Common myeloid progenitor, CD34-positive (primary cell): ENCODE data around the gene ZNF148.

ENCODE experiments used
- CTCF ChIA-PET: fragments of 350-600 bp; sonication (Branson Sonifier 250); formaldehyde crosslinking; loops from one replicate; lab custom pipeline; 2021; ENCODE audit warnings: antibody characterized with exemption; lab: Charles Lee
- POLR2A ChIA-PET: fragments of 350-600 bp; sonication (Branson Sonifier 250); formaldehyde crosslinking; loops from one replicate; lab custom pipeline; 2021; ENCODE audit warnings: antibody characterized with exemption; lab: Charles Lee
- DNase-seq, 3 donors: peaks; one replicate each; pipeline versions ENCODE4 v3.0.0 to v3.0.0-alpha.2; 2013
- H3K27ac ChIP-seq, 2 experiments: 1 replicate in 1 of 2; 2 replicates in 1 of 2; pipeline ENCODE4 v1.7.0; 2013; ENCODE audit warnings: inconsistent platforms in 2 of 2, low read length in 2 of 2, mild to moderate bottlenecking in 2 of 2, low read depth in 1 of 2, moderate library complexity in 1 of 2; ENCODE audit not compliant: severe bottlenecking in 2 of 2, insufficient read depth in 1 of 2, poor library complexity in 1 of 2
- H3K27me3 ChIP-seq, 5 experiments: replicated peaks in 2 of 5; 1 replicate in 3 of 5; 2 replicates in 2 of 5; pipeline versions ENCODE4 v1.6.1 to v1.7.0; 2013; ENCODE audit warnings: low read length in 4 of 5, mild to moderate bottlenecking in 2 of 5, moderate library complexity in 2 of 5, inconsistent platforms in 1 of 5; ENCODE audit not compliant: insufficient read depth in 5 of 5, control insufficient read depth in 4 of 5
- H3K36me3 ChIP-seq, 4 experiments: 1 replicate in 2 of 4; 2 replicates in 2 of 4; pipeline versions ENCODE4 v1.6.1 to v1.7.0; 2013; ENCODE audit warnings: low read length in 3 of 4, control low read depth in 1 of 4, mild to moderate bottlenecking in 1 of 4; ENCODE audit not compliant: control insufficient read depth in 4 of 4, insufficient read depth in 4 of 4
- H3K4me1 ChIP-seq, 4 experiments: 1 replicate in 3 of 4; 2 replicates in 1 of 4; pipeline versions ENCODE4 v1.6.1 to v1.7.1; 2013; ENCODE audit warnings: low read length in 3 of 4, mild to moderate bottlenecking in 3 of 4, control low read depth in 1 of 4, inconsistent platforms in 1 of 4, moderate library complexity in 1 of 4; ENCODE audit not compliant: control insufficient read depth in 4 of 4, insufficient read depth in 4 of 4; ENCODE audit errors: control extremely low read depth in 1 of 4
- H3K4me3 ChIP-seq, 7 experiments: 1 replicate in 4 of 7; 2 replicates in 3 of 7; pipeline versions ENCODE4 v1.5.1 to v1.7.0; 2013; ENCODE audit warnings: mild to moderate bottlenecking in 7 of 7, low read length in 6 of 7, moderate library complexity in 6 of 7, inconsistent platforms in 2 of 7, low read depth in 2 of 7, control low read depth in 1 of 7; ENCODE audit not compliant: insufficient read depth in 4 of 7, control insufficient read depth in 1 of 7; ENCODE audit errors: extremely low read depth in 1 of 7
- H3K9me3 ChIP-seq, 5 experiments: 1 replicate in 4 of 5; 2 replicates in 1 of 5; pipeline versions ENCODE4 v1.6.1 to v1.7.1; 2013; ENCODE audit warnings: low read length in 4 of 5, mild to moderate bottlenecking in 2 of 5, inconsistent platforms in 1 of 5, low read depth in 1 of 5, moderate library complexity in 1 of 5; ENCODE audit not compliant: control insufficient read depth in 4 of 5, insufficient read depth in 2 of 5; ENCODE audit errors: control extremely low read depth in 1 of 5
- WGBS: methylation state at CpG from one replicate; pipeline ENCODE4 v1.1.5; 2013; ENCODE audit not compliant: insufficient coverage; 5-methylcytosine and 5-hydroxymethylcytosine counted together

ZNF148 gene

DNA sequence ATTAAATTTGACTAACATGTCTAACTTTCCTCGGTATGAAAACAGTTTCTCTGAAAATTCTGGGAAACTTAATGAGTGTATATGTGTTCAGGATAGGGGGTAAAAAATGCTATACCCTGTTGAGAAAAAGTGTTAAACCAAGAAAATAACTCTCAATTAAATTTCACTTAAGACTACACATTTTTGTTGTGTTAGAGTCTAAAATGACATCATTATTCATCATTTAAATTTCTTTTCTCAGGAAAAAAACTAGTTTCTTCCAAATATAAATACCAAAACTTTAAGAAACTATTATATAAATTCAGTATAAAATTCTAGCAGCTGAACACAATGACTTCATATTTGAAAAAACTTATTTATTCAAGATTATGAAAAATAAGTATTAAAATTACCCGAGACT, 52.2 kb downstream of the ZNF148 start:
- Histone ChIP-seq H3K27ac (no peak overlapping the region), H3K27me3 (no peaks in the 10 kb centered on the region), H3K4me1 (no peaks in the 10 kb centered on the region), H3K9me3 (peaks cover 2 to 11% (median 3%) of the 10 kb centered on the region in 5 experiments), H3K4me3 (no peak overlapping the region), H3K36me3 (peaks cover 9 to 36% (median 16%) of the 10 kb centered on the region in 4 experiments)
- DNase-seq: no peak
- WGBS: no CpG with 5 or more reads among the region's 2 CpGs
- POLR2A ChIA-PET: no interaction called here
- CTCF ChIA-PET: no interaction called here

GRCh38 chr3:125322166-125322565, 53.0 kb downstream of the ZNF148 start:
- no peak for DNase-seq
- POLR2A ChIA-PET: no interaction called here
- Histone ChIP-seq H3K9me3 (peaks cover 2 to 8% (median 3%) of the 10 kb centered on the region in 5 experiments), H3K4me3 (no peak overlapping the region), H3K36me3 (peaks cover 9 to 33% (median 14%) of the 10 kb centered on the region in 4 experiments), H3K27ac (no peak overlapping the region), H3K27me3 (no peaks in the 10 kb centered on the region), H3K4me1 (peaks cover 0 to 2% (median under 1%) of the 10 kb centered on the region in 4 experiments)
- CTCF ChIA-PET: no interaction called here
- 100% methylated on average over 2 of the region's 6 CpGs for WGBS

GRCh38 chr3:125319765-125320164, 55.4 kb downstream of the ZNF148 start:
- no peaks in the 10 kb centered on the region for H3K27me3 ChIP-seq
- H3K36me3 ChIP-seq: peaks cover 3 to 19% (median 9%) of the 10 kb centered on the region in 4 experiments
- WGBS: 100% methylated on average over 2 of the region's 2 CpGs
- POLR2A ChIA-PET: no interaction called here
- peaks cover 0 to 5% (median 4%) of the 10 kb centered on the region in 4 experiments for H3K4me1 ChIP-seq
- H3K4me3 ChIP-seq: no peak overlapping the region
- DNase-seq: no peak
- no peak overlapping the region for H3K27ac ChIP-seq
- H3K9me3 ChIP-seq: peaks cover 0 to 1% (median 0%) of the 10 kb centered on the region in 5 experiments
- CTCF ChIA-PET: interaction anchor here (1.4 to 1.5 kb wide), 2 partner anchors 9 to 37 kb away, joined by 3 to 4 read pairs; no protein-coding TSS in a partner anchor

GRCh38 chr3:125318871-125319270, 56.3 kb downstream of the ZNF148 start:
- 83% methylated on average over 2 of the region's 4 CpGs for WGBS
- POLR2A ChIA-PET: no interaction called here
- H3K27ac ChIP-seq: no peak overlapping the region
- H3K4me1 ChIP-seq: peaks cover 0 to 5% (median 4%) of the 10 kb centered on the region in 4 experiments
- H3K27me3 ChIP-seq: no peaks in the 10 kb centered on the region
- no peak overlapping the region for H3K4me3 ChIP-seq
- CTCF ChIA-PET: interaction anchor here (0.9 to 1.5 kb wide), 3 partner anchors 8 to 36 kb away, joined by 3 to 4 read pairs (median 3); no protein-coding TSS in a partner anchor
- H3K36me3 ChIP-seq: peaks cover 3 to 21% (median 12%) of the 10 kb centered on the region in 4 experiments
- DNase-seq: no peak
- H3K9me3 ChIP-seq: peaks cover 0 to 1% (median 0%) of the 10 kb centered on the region in 5 experiments

DNA sequence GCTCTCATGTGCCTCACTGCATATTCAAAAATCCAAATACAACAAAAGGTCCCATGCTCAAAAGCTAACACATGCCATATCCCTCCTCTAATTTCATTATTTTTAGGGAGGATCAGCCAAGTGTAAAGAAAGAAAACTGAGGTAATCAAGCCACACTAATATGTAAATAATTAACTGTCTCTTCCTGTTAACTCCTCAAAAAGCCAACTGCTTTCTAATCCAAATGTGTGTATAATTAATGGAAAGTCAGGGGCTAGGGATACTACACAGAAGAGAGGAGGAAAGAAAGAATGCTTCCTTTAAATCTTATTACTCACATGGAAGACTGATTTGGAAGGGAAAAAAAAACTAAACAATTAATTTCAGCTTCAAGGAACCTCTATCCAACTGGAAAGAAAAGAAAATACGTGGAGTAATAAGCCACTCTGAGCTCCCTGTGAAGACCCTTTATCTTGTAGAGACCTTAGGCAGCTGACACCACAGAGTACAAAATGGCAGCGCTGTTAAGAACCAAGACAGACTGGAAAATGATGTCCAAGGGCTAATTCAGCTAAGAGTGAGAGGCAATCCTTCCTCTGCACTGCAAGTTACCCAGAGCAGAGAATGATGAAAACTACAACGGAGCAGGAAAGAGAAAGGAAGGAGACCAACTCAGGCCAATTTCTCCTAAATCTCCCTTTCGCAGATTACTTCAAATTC, 56.8 kb downstream of the ZNF148 start:
- ChIA-PET CTCF (interaction anchor here (0.9 to 1.7 kb wide), 3 partner anchors 14 to 38 kb away, joined by 3 to 5 read pairs (median 3); no protein-coding TSS in a partner anchor), POLR2A (no interaction called here)
- Histone ChIP-seq H3K36me3 (peaks cover 3 to 23% (median 12%) of the 10 kb centered on the region in 4 experiments), H3K9me3 (peaks cover 0 to 1% (median 0%) of the 10 kb centered on the region in 5 experiments), H3K4me1 (peaks cover 0 to 5% (median 4%) of the 10 kb centered on the region in 4 experiments), H3K4me3 (no peak overlapping the region), H3K27ac (no peak overlapping the region), H3K27me3 (no peaks in the 10 kb centered on the region)
- no peak for DNase-seq
- WGBS: 95% methylated on average over 4 of the region's 4 CpGs

DNA sequence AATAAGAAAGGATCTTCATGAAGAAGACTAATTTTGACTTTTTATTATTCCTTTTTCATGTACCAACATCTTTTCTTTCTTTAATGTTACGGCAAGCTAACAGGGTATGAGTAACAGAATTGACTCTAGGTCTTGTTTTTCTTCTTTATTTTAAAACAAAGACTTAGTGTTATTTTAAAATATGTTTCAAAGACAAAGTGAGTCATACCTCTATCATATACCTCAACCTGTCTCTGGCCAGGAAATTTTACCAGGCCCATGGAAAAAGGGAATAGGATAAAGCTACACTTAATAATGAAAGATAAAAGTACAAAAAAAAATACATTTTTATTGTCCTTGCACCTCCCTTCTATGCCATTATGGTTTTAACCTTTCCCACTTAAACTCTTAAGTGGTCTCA, 57.4 kb downstream of the ZNF148 start:
- H3K27ac ChIP-seq: no peak overlapping the region
- H3K27me3 ChIP-seq: no peaks in the 10 kb centered on the region
- ChIA-PET CTCF (interaction anchor here (0.9 to 1.7 kb wide), 2 partner anchors 15 to 39 kb away, joined by 3 to 5 read pairs; no protein-coding TSS in a partner anchor), POLR2A (no interaction called here)
- H3K4me3 ChIP-seq: no peak overlapping the region
- no peak for DNase-seq
- H3K9me3 ChIP-seq: peaks cover 0 to 1% (median 0%) of the 10 kb centered on the region in 5 experiments
- H3K36me3 ChIP-seq: peaks cover 3 to 25% (median 15%) of the 10 kb centered on the region in 4 experiments
- WGBS: no CpG with 5 or more reads among the region's 1 CpG
- peaks cover 0 to 5% (median 4%) of the 10 kb centered on the region in 4 experiments for H3K4me1 ChIP-seq

DNA sequence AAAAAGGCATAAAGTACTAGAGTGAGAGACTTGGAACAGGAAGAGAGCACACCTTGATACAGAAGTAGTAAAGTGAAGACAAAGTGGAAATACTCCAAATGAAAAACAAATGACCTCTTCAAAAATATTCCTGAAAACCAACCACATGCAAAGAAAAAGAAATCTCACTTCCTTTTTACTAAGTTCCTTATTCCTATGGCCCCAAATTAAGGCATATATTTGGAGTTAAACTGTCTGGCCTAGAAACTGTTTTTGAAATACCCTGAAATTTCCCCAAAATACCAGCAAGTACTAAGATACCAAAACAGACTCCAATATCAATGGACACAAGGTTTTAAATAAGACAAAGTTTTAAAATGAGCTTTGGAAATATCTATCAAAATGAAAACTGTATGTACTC, 58.2 kb downstream of the ZNF148 start:
- CTCF ChIA-PET: interaction anchor here (0.7 to 1.7 kb wide), 2 partner anchors 12 to 40 kb away, joined by 4 to 5 read pairs; no protein-coding TSS in a partner anchor
- POLR2A ChIA-PET: no interaction called here

More for the DNA sequence above, 58.2 kb downstream of the ZNF148 start:
- no peaks in the 10 kb centered on the region for H3K27me3 ChIP-seq
- peaks cover 0 to 1% (median 0%) of the 10 kb centered on the region in 5 experiments for H3K9me3 ChIP-seq
- DNase-seq: no peak
- no peak overlapping the region for H3K4me3 ChIP-seq
- peaks cover 5 to 27% (median 15%) of the 10 kb centered on the region in 4 experiments for H3K36me3 ChIP-seq
- H3K4me1 ChIP-seq: peaks cover 0 to 5% (median 4%) of the 10 kb centered on the region in 4 experiments
- H3K27ac ChIP-seq: no peak overlapping the region
